Cardiac fibroblast (primary cell): ENCODE results near the gene HBS1L.

Experiments
- DNase-seq, 2 donors: peaks; one replicate each; pipeline versions ENCODE4 v3.0.0 to v3.0.0-alpha.2; 2010; ENCODE audit warnings: low read depth in 2 of 2
- H3K4me3 ChIP-seq, 2 donors: replicated peaks in 1 of 2; 1 replicate in 1 of 2; 2 replicates in 1 of 2; pipeline ENCODE4 v1.5.1; 2011; ENCODE audit warnings: low read depth in 2 of 2, low read length in 2 of 2, mild to moderate bottlenecking in 2 of 2, moderate library complexity in 1 of 2
- TF ChIP-seq, protein P1 (sequence below): IDR thresholded peaks from one replicate; pipeline ENCODE4 v1.5.1; 2011; ENCODE audit warnings: low read depth, mild to moderate bottlenecking, low read length, inconsistent platforms

HBS1L gene

GRCh38 chr6:135012764-135013163 is 41.9 kb downstream of the HBS1L start:
- TF ChIP-seq, protein P1, sequence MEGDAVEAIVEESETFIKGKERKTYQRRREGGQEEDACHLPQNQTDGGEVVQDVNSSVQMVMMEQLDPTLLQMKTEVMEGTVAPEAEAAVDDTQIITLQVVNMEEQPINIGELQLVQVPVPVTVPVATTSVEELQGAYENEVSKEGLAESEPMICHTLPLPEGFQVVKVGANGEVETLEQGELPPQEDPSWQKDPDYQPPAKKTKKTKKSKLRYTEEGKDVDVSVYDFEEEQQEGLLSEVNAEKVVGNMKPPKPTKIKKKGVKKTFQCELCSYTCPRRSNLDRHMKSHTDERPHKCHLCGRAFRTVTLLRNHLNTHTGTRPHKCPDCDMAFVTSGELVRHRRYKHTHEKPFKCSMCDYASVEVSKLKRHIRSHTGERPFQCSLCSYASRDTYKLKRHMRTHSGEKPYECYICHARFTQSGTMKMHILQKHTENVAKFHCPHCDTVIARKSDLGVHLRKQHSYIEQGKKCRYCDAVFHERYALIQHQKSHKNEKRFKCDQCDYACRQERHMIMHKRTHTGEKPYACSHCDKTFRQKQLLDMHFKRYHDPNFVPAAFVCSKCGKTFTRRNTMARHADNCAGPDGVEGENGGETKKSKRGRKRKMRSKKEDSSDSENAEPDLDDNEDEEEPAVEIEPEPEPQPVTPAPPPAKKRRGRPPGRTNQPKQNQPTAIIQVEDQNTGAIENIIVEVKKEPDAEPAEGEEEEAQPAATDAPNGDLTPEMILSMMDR: no peak
- peak; percentile 32 to 65 for DNase-seq

GRCh38 chr6:135012349-135012748 is 42.3 kb downstream of the HBS1L start:
- no peak overlapping the region for H3K4me3 ChIP-seq
- DNase-seq: no peak
- TF ChIP-seq, protein P1: no peak

More at GRCh38 chr6:135012764-135013163, 41.9 kb downstream of the HBS1L start:
- no peak overlapping the region for H3K4me3 ChIP-seq

DNA sequence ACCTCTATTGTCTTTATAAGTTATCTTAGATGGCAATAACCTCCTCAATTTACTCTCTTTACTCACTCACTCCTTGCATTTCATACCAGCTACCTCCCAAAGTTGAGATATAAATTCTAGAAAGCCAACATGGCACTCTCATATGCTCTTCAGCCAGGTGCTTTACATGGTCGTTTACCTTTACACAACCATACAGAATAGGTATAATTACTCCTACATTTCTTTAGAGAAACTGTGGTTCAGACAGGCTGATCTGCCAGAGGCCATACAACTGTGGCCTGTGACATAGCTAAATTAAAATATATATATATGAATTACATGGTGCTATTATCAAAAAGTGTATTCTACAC is 45.7 kb downstream of the HBS1L start:
- TF ChIP-seq, protein P1: no peak
- H3K4me3 ChIP-seq: no peak overlapping the region
- DNase-seq: no peak

DNA sequence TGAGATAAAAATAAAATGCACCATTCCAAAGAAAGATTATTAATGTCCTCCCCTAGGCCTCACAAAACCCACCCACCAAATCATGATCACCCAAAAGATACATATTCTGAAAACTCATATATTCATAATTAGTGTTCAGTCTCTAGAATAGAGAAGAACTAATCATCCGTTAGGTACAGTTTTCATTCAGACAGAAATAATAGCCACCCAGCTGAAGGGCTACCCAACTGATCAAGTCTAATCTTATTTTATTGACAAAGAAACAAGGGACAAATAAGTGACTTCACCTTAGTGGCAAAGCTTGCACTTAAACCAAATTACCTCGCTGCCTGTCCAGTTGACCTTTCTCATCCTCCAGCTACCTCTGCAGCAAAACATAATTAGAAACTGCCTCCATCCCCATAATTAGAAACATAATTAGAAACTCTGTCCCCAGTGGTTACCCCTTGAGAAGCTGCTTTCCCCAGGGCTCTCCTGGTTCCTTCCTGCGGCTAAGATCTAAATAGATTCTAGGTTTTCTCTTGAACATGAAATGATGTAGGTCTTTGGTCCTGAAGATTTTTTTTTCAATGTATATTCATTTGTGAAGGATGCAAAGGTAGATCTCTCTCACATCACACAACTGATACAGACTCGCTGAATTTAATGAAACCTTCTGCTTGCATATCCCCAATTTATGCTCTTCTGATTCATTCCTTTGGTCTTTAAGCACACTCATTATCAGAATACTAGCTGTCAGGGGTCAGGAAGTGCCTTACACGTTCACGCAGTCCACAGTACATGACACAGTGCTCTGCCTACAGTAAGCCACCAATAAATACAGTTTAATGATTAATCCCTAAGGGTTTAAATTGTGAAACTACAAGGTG is 46.3 kb downstream of the HBS1L start:
- H3K4me3 ChIP-seq: no peak overlapping the region
- TF ChIP-seq, protein P1: no peak
- no peak for DNase-seq

DNA sequence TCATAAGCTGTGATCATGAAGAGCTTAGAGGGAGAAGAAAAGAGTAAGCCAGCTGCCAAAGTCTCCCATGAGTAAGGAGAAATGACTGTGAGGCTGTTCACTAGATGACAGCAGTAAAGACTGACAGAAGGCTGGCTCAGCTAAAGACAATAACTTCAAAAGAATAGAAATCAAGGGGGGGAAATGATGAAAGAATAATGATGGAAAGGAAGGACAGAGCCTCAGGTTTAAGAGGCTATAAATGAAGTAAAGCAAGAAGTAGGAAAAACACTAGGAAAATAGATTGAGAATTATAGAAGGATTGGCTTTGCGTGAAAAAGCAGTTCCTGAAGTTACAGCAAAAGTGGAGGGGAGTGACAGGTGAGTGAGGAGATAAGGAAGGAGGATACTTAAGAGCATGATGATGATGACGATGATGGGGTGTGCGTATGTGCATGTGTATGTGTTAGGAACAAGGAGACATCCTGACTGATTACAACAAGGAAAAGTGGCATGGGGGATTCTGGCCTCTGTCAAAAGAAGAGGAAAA is 48.2 kb downstream of the HBS1L start:
- no peak overlapping the region for H3K4me3 ChIP-seq
- DNase-seq: peak in 1 of 2 donors; percentile 54
- TF ChIP-seq, protein P1: no peak

DNA sequence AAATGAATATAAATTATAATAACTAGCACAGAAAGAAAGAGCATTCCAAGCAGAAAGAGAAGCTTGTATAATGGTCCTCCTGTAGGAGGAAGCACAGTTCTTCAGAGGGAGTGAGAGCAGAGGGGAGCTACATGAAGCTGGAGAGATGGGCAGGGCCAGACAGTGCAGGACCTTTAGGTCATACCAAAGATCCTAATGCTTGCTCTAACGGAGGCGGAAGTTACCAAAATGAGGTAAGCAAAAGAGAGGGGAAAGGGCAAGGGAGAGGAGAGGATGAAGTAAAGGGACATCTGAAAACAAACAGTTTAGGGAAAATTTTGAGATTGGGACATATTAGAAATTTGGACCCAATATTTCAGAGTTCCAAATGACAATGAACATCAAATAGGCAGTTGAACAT is 50.2 kb downstream of the HBS1L start:
- H3K4me3 ChIP-seq: no peak overlapping the region
- TF ChIP-seq, protein P1: no peak
- no peak for DNase-seq
